HepG2 (cell line): ENCODE results near the gene C11orf91. TPM values are rescaled to one million over a fixed set of nuclear protein-coding genes. Genes with fewer than 3 reads are reported as not detected.

Experiments used
- AHDC1 ChIP-seq: sonication (generic); formaldehyde crosslinking; IDR thresholded peaks from 2 replicates; pipeline ENCODE4 v1.5.1; 2020; ENCODE audit warnings: mild to moderate bottlenecking, missing genetic modification reagents, borderline replicate concordance
- ZNF10 ChIP-seq: sonication (generic); formaldehyde crosslinking; IDR thresholded peaks from 2 replicates; pipeline ENCODE4 v1.4.0; 2020; ENCODE audit warnings: mild to moderate bottlenecking, low read depth, missing genetic modification reagents, borderline replicate concordance
- polyA plus RNA-seq, 8 experiments: library from polyadenylated mRNA; depleted of rRNA in 3 of 8; stranded (reverse) in 7 of 8; unstranded in 1 of 8; fragments of >200 nt; fragmentation: Illumina TruSeq in 4 of 8; extraction: Trizol in 4 of 8; gene quantifications; 2 replicates each; pipeline versions ENCODE4 v1.2.1 to v1.2.3, GENCODE V29; 2011 to 2016; ENCODE audit warnings: low read depth in 4 of 8, missing spikeins in 1 of 8, mixed read lengths in 1 of 8; ENCODE audit not compliant: insufficient read depth in 1 of 8
- total RNA-seq, 5 experiments: library from RNA; depleted of rRNA; stranded (reverse); fragments of >200 nt; fragmentation: Illumina TruSeq; extraction: Trizol; gene quantifications; 2 replicates each; pipeline ENCODE4 v1.2.3, GENCODE V29; 2016; ENCODE audit warnings: low read depth in 1 of 5
- TF ChIP-seq, protein P1 (sequence below): sonication (generic); formaldehyde crosslinking; conservative IDR thresholded peaks from 2 replicates; pipeline ENCODE4 v1.4.0; 2020; ENCODE audit warnings: missing genetic modification reagents

The C11orf91 gene
- total and polyA plus RNA-seq, 2 of the 13 experiments (the other 11 are each of a cell fraction or from before 2014, with no cell fraction given), result 0.35 TPM; not detected in 1

- TF ChIP-seq AHDC1 (CRISPR knock-in tag), result no peak
- TF ChIP-seq, protein P1, sequence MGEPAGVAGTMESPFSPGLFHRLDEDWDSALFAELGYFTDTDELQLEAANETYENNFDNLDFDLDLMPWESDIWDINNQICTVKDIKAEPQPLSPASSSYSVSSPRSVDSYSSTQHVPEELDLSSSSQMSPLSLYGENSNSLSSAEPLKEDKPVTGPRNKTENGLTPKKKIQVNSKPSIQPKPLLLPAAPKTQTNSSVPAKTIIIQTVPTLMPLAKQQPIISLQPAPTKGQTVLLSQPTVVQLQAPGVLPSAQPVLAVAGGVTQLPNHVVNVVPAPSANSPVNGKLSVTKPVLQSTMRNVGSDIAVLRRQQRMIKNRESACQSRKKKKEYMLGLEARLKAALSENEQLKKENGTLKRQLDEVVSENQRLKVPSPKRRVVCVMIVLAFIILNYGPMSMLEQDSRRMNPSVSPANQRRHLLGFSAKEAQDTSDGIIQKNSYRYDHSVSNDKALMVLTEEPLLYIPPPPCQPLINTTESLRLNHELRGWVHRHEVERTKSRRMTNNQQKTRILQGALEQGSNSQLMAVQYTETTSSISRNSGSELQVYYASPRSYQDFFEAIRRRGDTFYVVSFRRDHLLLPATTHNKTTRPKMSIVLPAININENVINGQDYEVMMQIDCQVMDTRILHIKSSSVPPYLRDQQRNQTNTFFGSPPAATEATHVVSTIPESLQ (CRISPR knock-in tag), result no peak
- TF ChIP-seq ZNF10 (CRISPR knock-in tag), result no peak
- TF ChIP-seq, all 625 proteins: peak for 0
Observed at GRCh38 chr11:33731723-33732531, 31.3 kb upstream of the C11orf91 start (continued).
